T-helper 17 cell (primary cell): ENCODE measurements around the gene SSH2. TPM values are rescaled to one million over a fixed set of nuclear protein-coding genes. Genes with fewer than 3 reads are reported as not detected.
"Not testable (repeated sequence)": the region's sequence is repeated elsewhere in the genome, so short reads cannot be mapped to it uniquely, and the experiment has no call there.

Experiments used
- ATAC-seq: fragments of 150-1000 bp; cut with Tn5 transposase; 2 replicates; pipeline ENCODE4 v1.10.0; 2021; ENCODE audit warnings: mild to moderate bottlenecking, moderate library complexity
- DNase-seq, 3 donors: peaks; one replicate each; pipeline versions ENCODE4 v3.0.0 to v3.0.0-alpha.2; 2020 to 2021
- H3K9me3 ChIP-seq: one replicate; pipeline ENCODE4 v1.7.0; 2013; ENCODE audit warnings: low read length, mild to moderate bottlenecking; ENCODE audit not compliant: control insufficient read depth, poor library complexity, severe bottlenecking
- H3K27ac Mint-ChIP-seq: one replicate; pipeline ENCODE4 v1.8.0; 2022; ENCODE audit warnings: mild to moderate bottlenecking, moderate library complexity, mixed read lengths
- H3K27me3 Mint-ChIP-seq: one replicate; pipeline ENCODE4 v1.8.0; 2022; ENCODE audit warnings: mixed read lengths
- H3K36me3 Mint-ChIP-seq: one replicate; pipeline ENCODE4 v1.8.0; 2022; ENCODE audit warnings: low read depth, mixed read lengths
- H3K4me1 Mint-ChIP-seq: one replicate; pipeline ENCODE4 v1.8.0; 2022; ENCODE audit warnings: mild to moderate bottlenecking, mixed read lengths
- H3K4me3 Mint-ChIP-seq: one replicate; pipeline ENCODE4 v1.8.0; 2022; ENCODE audit warnings: mild to moderate bottlenecking, moderate library complexity, mixed read lengths
- total RNA-seq, 4 donors: library from RNA in 2 of 4; stranded (reverse) in 2 of 4; gene quantifications; one replicate each; pipeline ENCODE4 v1.2.3 and lab custom pipeline; 2022 to 2026

The SSH2 gene
- total RNA-seq, 2 donors from 2014 or later = 72.2 to 72.7 TPM

GRCh38 chr17:29949696-29950095 is 19.7 kb upstream of the SSH2 start:
- H3K9me3 ChIP-seq = no peaks in the 10 kb centered on the region
- H3K4me1 Mint-ChIP-seq = peaks cover 3% of the 10 kb centered on the region
- H3K27me3 Mint-ChIP-seq = no peaks in the 10 kb centered on the region
- no peak overlapping the region for H3K27ac Mint-ChIP-seq
- DNase-seq (no peak), ATAC-seq (no peak)
- no peak overlapping the region for H3K4me3 Mint-ChIP-seq
- H3K36me3 Mint-ChIP-seq = peaks cover 2% of the 10 kb centered on the region

- Mint-ChIP-seq H3K36me3 (peaks cover 2% of the 10 kb centered on the region), H3K27me3 (no peaks in the 10 kb centered on the region), H3K27ac (no peak overlapping the region), H3K4me1 (peaks cover 3% of the 10 kb centered on the region), H3K4me3 (no peak overlapping the region)
- DNase-seq = no peak
- ATAC-seq = no peak
- H3K9me3 ChIP-seq = no peaks in the 10 kb centered on the region
Measured at GRCh38 chr17:29948448-29949215, 18.6 kb upstream of the SSH2 start.

- no peak for DNase-seq
- H3K9me3 ChIP-seq = no peaks in the 10 kb centered on the region
- H3K4me1 Mint-ChIP-seq = peaks cover 3% of the 10 kb centered on the region
- no peak overlapping the region for H3K4me3 Mint-ChIP-seq
- no peak overlapping the region for H3K27ac Mint-ChIP-seq
- peaks cover 2% of the 10 kb centered on the region for H3K36me3 Mint-ChIP-seq
- no peak for ATAC-seq
- no peaks in the 10 kb centered on the region for H3K27me3 Mint-ChIP-seq
Measured at GRCh38 chr17:29945281-29945680, 15.3 kb upstream of the SSH2 start.

- no peaks in the 10 kb centered on the region for H3K9me3 ChIP-seq
Measured at GRCh38 chr17:29941334-29941733, 11.3 kb upstream of the SSH2 start, which contains the start of gene EFCAB5. Gene EFCAB5 (plus strand): TSS chr17:29941634. CDS start chr17:29941797, 163 bp downstream.

GRCh38 chr17:29936724-29937123 is 6.7 kb upstream of the SSH2 start:
- Mint-ChIP-seq H3K4me3 (no peak overlapping the region), H3K36me3 (no peaks in the 10 kb centered on the region), H3K4me1 (peaks cover 2% of the 10 kb centered on the region), H3K27me3 (no peaks in the 10 kb centered on the region), H3K27ac (no peak overlapping the region)
- ATAC-seq (no peak), DNase-seq (no peak)
- no peaks in the 10 kb centered on the region for H3K9me3 ChIP-seq

More at GRCh38 chr17:29941334-29941733, 11.3 kb upstream of the SSH2 start, which contains the start of gene EFCAB5:
- no peaks in the 10 kb centered on the region for H3K36me3 Mint-ChIP-seq
- no peaks in the 10 kb centered on the region for H3K27me3 Mint-ChIP-seq
- H3K4me1 Mint-ChIP-seq = peaks cover 2% of the 10 kb centered on the region
- DNase-seq = no peak
- no peak within 1 kb of the TSS for H3K4me3 Mint-ChIP-seq
- no peak within 1 kb of the TSS for H3K27ac Mint-ChIP-seq
- ATAC-seq = no peak

- H3K36me3 Mint-ChIP-seq, H3K9me3 ChIP-seq, H3K4me1 Mint-ChIP-seq, H3K27ac Mint-ChIP-seq, DNase-seq, ATAC-seq, H3K4me3 Mint-ChIP-seq, H3K27me3 Mint-ChIP-seq: not testable (repeated sequence)
Measured at GRCh38 chr17:29935909-29936308, 5.9 kb upstream of the SSH2 start.

GRCh38 chr17:29933379-29933778 is 3.4 kb upstream of the SSH2 start:
- no peak for ATAC-seq

GRCh38 chr17:29931231-29931932 is 1.4 kb upstream of the SSH2 start:
- H3K27me3 Mint-ChIP-seq = no peaks in the 10 kb centered on the region
- peak; percentile 33 to 51 (median 46) for DNase-seq
- no peak overlapping the region for H3K27ac Mint-ChIP-seq
- peaks cover 24% of the 10 kb centered on the region for H3K4me1 Mint-ChIP-seq
- ATAC-seq = peak; percentile 73
- H3K4me3 Mint-ChIP-seq = no peak overlapping the region
- H3K9me3 ChIP-seq = no peaks in the 10 kb centered on the region
- peaks cover 8% of the 10 kb centered on the region for H3K36me3 Mint-ChIP-seq

More at GRCh38 chr17:29933379-29933778, 3.4 kb upstream of the SSH2 start:
- H3K4me1 Mint-ChIP-seq = peaks cover 11% of the 10 kb centered on the region
- H3K9me3 ChIP-seq = no peaks in the 10 kb centered on the region
- no peak overlapping the region for H3K4me3 Mint-ChIP-seq
- H3K27me3 Mint-ChIP-seq = no peaks in the 10 kb centered on the region
- H3K27ac Mint-ChIP-seq = no peak overlapping the region
- peaks cover 8% of the 10 kb centered on the region for H3K36me3 Mint-ChIP-seq
- DNase-seq = no peak

GRCh38 chr17:29930409-29931010 is 482 bp upstream of the SSH2 start:
- Mint-ChIP-seq H3K4me1 (peaks cover 27% of the 10 kb centered on the region), H3K27ac (no peak overlapping the region), H3K4me3 (no peak overlapping the region), H3K27me3 (no peaks in the 10 kb centered on the region), H3K36me3 (peaks cover 8% of the 10 kb centered on the region)
- DNase-seq (no peak), ATAC-seq (peak; percentile 38)
- H3K9me3 ChIP-seq = no peaks in the 10 kb centered on the region

GRCh38 chr17:29929006-29929532 is 959 bp downstream of the SSH2 start:
- H3K4me1 Mint-ChIP-seq = peaks cover 27% of the 10 kb centered on the region
- H3K36me3 Mint-ChIP-seq = peaks cover 8% of the 10 kb centered on the region
- ATAC-seq (no peak), DNase-seq (no peak)
- no peaks in the 10 kb centered on the region for H3K27me3 Mint-ChIP-seq
- no peak overlapping the region for H3K4me3 Mint-ChIP-seq
- H3K9me3 ChIP-seq = no peaks in the 10 kb centered on the region
- no peak overlapping the region for H3K27ac Mint-ChIP-seq

GRCh38 chr17:29927546-29927945 is 2.5 kb downstream of the SSH2 start:
- Mint-ChIP-seq H3K27me3 (no peaks in the 10 kb centered on the region), H3K4me3 (peak overlapping the region; percentile 21), H3K4me1 (peaks cover 27% of the 10 kb centered on the region), H3K27ac (peak overlapping the region; percentile 73), H3K36me3 (peaks cover 8% of the 10 kb centered on the region)
- ATAC-seq = no peak
- no peaks in the 10 kb centered on the region for H3K9me3 ChIP-seq
- no peak for DNase-seq

GRCh38 chr17:29924786-29925185 is 5.2 kb downstream of the SSH2 start:
- Mint-ChIP-seq H3K27ac (no peak overlapping the region), H3K4me1 (peaks cover 34% of the 10 kb centered on the region), H3K27me3 (no peaks in the 10 kb centered on the region), H3K4me3 (no peak overlapping the region), H3K36me3 (peaks cover 10% of the 10 kb centered on the region)
- H3K9me3 ChIP-seq = no peaks in the 10 kb centered on the region
- ATAC-seq = no peak
- no peak for DNase-seq
